Body of pancreas (tissue), 4 donors: ENCODE data around the gene ME3. TPM values are rescaled to one million over a fixed set of nuclear protein-coding genes. Genes with fewer than 3 reads are reported as not detected.
"Not testable (repeated sequence)": the region's sequence is repeated elsewhere in the genome, so short reads cannot be mapped to it uniquely, and the experiment has no call there.

Experiments
- ATAC-seq: fragments of 150-250 bp; one replicate; pipeline ENCODE4 v1.9.1; 2016
- DNase-seq, 4 donors: peaks; one replicate each; pipeline ENCODE4 v3.0.0-alpha.2; 2019
- H3K27ac ChIP-seq, 4 donors: fragments of 200-600 bp; sonication (generic); 1 replicate in 3 of 4; 2 replicates in 1 of 4; pipeline versions ENCODE4 v1.5.1 to v1.6.1; 2016 to 2019; ENCODE audit warnings: mild to moderate bottlenecking in 1 of 4, mixed read lengths in 1 of 4, moderate library complexity in 1 of 4
- H3K27me3 ChIP-seq, 2 donors: fragments of 200-600 bp; sonication (generic); one replicate each; pipeline ENCODE4 v1.6.0; 2016; ENCODE audit warnings: mild to moderate bottlenecking in 1 of 2
- H3K36me3 ChIP-seq, 2 donors: fragments of 200-600 bp; sonication (generic); replicated peaks in 1 of 2; 2 replicates each; pipeline ENCODE4 v1.5.1; 2016; ENCODE audit warnings: low read depth in 2 of 2; ENCODE audit not compliant: insufficient read depth in 1 of 2
- H3K4me1 ChIP-seq: fragments of 200-600 bp; sonication (generic); one replicate; pipeline ENCODE4 v1.6.0; 2016
- H3K4me3 ChIP-seq, 2 donors: fragments of 200-600 bp; sonication (generic); 1 replicate in 1 of 2; 2 replicates in 1 of 2; pipeline ENCODE4 v1.5.1; 2016 to 2019
- H3K9me3 ChIP-seq, 3 donors: fragments of 200-600 bp; sonication (generic); 1 replicate in 2 of 3; 2 replicates in 1 of 3; pipeline ENCODE4 v1.5.1; 2016
- POLR2A ChIP-seq, 3 donors: fragments of 450-650 bp; IDR thresholded peaks; one replicate each; pipeline ENCODE4 v1.6.1; 2016; ENCODE audit warnings: antibody characterized with exemption in 3 of 3, mild to moderate bottlenecking in 2 of 3
- WGBS, 2 donors: methylation state at CpG; one replicate each; pipeline ENCODE4 v1.1.5; 2017; 5-methylcytosine and 5-hydroxymethylcytosine counted together
- intact Hi-C: fragments of 100-400 bp; cut with DNase I; formaldehyde crosslinking; loops from one replicate; pipeline ENCODE4 v1.15.1; 2023
- total RNA-seq, 2 donors: library from RNA; depleted of rRNA; stranded (reverse); fragments of >200 nt; gene quantifications; one replicate each; pipeline ENCODE4 v1.1.0, GENCODE V29; 2016
- TF ChIP-seq, protein P1 (sequence below), 7 experiments: fragments of 450-650 bp in 4 of 7; fragments of 200-600 bp in 3 of 7; sonication (generic) in 3 of 7; IDR thresholded peaks; one replicate each; pipeline ENCODE4 v1.5.1; 2016 to 2019; ENCODE audit warnings: antibody characterized with exemption in 7 of 7

ME3 gene
- total RNA-seq, 2 donors from 2014 or later: 20.8 to 54.7 TPM

DNA sequence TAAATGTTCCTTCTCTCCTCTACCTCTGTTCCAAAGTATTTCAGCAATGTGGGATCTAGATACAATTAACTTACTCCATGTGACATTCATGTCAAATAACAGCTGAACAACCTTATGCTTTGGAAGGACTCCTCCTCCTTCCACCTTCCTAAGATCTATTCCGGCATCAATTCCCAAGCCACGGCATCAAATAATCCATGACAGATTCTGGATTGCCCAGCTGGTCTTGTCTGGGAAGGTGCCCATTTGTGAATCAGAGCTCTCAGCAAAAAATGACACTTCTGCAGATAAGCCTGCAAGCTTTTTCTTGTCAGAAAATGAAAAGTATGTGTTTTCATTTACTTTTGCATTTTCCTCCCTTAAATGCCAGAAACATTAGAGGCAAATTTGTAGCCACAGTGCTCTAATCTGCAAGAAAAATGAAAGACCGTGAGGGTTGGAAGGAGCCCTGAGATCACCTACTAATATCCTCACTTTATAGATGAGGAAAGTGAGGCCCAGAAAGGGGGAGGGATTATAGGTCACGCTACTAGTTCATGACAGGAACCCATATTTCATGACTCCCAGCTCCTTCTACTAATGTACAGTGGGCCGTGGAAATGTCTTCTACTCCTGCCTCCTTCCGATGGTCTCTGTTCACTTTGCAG lies 124.0 kb downstream of the ME3 start:
- H3K9me3 ChIP-seq: no peaks in the 10 kb centered on the region
- no peak overlapping the region for H3K4me3 ChIP-seq
- 56 to 58% methylated on average over 6 of the region's 6 CpGs for WGBS, 2 donors
- no peaks in the 10 kb centered on the region for H3K27me3 ChIP-seq
- H3K36me3 ChIP-seq: no peaks in the 10 kb centered on the region
- ATAC-seq (peak; percentile 15), DNase-seq (no peak)
- TF ChIP-seq POLR2A (IDR thresholded peaks at IDR 0.05): no peak
- TF ChIP-seq, protein P1, sequence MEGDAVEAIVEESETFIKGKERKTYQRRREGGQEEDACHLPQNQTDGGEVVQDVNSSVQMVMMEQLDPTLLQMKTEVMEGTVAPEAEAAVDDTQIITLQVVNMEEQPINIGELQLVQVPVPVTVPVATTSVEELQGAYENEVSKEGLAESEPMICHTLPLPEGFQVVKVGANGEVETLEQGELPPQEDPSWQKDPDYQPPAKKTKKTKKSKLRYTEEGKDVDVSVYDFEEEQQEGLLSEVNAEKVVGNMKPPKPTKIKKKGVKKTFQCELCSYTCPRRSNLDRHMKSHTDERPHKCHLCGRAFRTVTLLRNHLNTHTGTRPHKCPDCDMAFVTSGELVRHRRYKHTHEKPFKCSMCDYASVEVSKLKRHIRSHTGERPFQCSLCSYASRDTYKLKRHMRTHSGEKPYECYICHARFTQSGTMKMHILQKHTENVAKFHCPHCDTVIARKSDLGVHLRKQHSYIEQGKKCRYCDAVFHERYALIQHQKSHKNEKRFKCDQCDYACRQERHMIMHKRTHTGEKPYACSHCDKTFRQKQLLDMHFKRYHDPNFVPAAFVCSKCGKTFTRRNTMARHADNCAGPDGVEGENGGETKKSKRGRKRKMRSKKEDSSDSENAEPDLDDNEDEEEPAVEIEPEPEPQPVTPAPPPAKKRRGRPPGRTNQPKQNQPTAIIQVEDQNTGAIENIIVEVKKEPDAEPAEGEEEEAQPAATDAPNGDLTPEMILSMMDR (IDR thresholded peaks at IDR 0.05): no peak
- intact Hi-C loops: no loop called here
- H3K4me1 ChIP-seq: peaks cover 41% of the 10 kb centered on the region
- peak overlapping the region in 3 of 4 donors; percentile 29 to 73 (median 60) for H3K27ac ChIP-seq

DNA sequence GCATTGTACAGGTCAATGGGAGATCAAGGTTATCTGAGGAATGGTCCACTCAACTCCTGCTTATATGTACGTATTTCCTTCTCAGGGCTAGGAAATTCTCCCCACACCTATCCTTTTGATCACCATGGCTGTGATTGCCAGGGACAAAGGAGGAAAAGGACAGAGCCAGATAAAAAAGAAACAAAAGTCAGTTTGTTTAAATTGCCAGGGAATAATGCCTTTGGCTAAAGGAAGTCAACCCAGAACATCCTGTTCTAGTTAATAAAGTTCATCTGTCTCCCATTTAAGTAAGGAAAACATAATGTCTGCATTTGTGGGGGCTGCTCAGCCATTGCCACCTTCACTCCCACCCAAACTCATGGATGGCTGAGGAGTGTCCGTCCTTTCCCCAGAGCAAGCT lies 124.7 kb downstream of the ME3 start:
- no peak for TF ChIP-seq POLR2A (IDR thresholded peaks at IDR 0.05)
- TF ChIP-seq, protein P1 (IDR thresholded peaks at IDR 0.05): no peak
- no peak overlapping the region for H3K4me3 ChIP-seq
- H3K36me3 ChIP-seq: no peaks in the 10 kb centered on the region
- H3K9me3 ChIP-seq: no peaks in the 10 kb centered on the region
- H3K4me1 ChIP-seq: peaks cover 35% of the 10 kb centered on the region
- no peak for DNase-seq
- H3K27ac ChIP-seq: peak overlapping the region in 3 of 4 donors; percentile 29 to 73 (median 60)
- H3K27me3 ChIP-seq: no peaks in the 10 kb centered on the region
- intact Hi-C loops: no loop called here
- 66 to 68% methylated on average over 2 of the region's 2 CpGs for WGBS, 2 donors
- peak; percentile 33 for ATAC-seq

DNA sequence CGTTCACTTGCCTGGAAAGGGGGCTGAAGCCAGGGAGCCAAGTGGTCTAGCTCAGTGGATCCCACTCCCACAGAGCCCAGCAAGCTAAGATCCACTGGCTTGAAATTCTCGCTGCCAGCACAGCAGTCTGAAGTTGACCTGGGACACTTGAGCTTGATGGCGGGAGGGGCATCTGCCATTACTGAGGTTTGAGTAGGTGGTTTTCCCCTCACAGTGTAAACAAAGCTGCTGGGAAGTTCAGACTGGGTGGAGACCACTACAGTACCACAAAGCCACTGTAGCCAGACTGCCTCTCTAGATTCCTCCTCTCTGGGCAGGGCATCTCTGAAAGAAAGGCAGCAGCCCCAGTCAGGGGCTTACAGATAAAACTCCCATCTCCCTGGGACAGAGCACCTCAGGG lies 131.1 kb downstream of the ME3 start:
- H3K27me3 ChIP-seq, H3K36me3 ChIP-seq, H3K9me3 ChIP-seq, H3K27ac ChIP-seq, H3K4me1 ChIP-seq, DNase-seq, ATAC-seq, H3K4me3 ChIP-seq, intact Hi-C loops: not testable (repeated sequence)
- WGBS, 2 donors: 83 to 92% methylated on average over 2 of the region's 3 CpGs

DNA sequence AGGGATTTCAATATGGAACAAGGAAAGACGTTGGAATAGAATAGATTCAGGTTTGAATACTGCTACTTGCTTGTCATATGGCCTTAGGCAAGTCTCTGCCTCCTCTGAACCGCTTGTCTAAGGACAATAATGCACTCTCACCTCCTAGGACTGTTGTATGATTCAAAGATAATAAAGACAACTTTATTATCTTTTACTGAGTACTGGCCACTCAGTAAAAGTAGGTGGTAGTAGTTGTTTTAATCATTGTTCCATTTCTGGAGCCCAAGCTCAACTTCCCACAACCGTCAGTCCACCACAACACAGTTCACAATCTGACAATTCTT lies 134.2 kb downstream of the ME3 start:
- no peak for DNase-seq
- no peak for TF ChIP-seq POLR2A (IDR thresholded peaks at IDR 0.05)
- TF ChIP-seq, protein P1 (IDR thresholded peaks at IDR 0.05): no peak
- Histone ChIP-seq H3K27me3 (no peaks in the 10 kb centered on the region), H3K27ac (no peak overlapping the region), H3K4me3 (no peak overlapping the region), H3K36me3 (no peaks in the 10 kb centered on the region), H3K4me1 (no peaks in the 10 kb centered on the region), H3K9me3 (no peaks in the 10 kb centered on the region)
- 83 to 89% methylated on average over 3 of the region's 3 CpGs for WGBS, 2 donors
- no peak for ATAC-seq
- intact Hi-C loops: no loop called here

DNA sequence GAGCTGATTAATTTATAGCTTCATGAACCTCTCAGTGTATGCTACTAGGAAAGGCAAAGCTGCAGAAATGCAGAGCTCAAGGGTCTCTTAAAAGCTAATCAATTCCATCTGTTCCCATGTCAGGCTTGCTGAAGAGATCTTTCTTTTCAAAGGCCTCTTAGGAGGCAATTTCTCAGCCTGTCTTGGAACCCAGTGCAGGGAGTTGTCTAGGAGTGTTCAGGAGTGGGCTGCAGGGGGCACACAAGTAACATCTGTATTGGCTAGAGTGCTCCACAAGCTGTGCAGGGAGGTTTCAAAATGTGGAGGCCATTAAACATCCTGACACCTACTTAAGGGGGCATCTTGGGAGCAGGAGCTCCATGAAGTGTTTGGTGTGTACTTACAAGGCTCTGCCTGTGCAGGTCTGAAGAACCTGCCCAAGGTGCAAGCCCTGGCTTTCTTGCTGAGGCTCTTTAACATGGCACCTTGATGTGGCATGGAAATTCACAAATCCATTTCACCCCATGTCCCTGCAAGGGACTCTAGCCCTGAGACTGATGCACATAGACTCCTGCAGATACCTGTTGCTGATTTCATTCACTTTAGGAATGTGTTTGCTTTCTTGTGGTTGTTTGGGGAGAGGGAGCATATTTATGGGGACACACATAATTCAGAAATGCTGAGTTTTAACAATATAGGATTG lies 134.7 kb downstream of the ME3 start:
- no peak for TF ChIP-seq POLR2A (IDR thresholded peaks at IDR 0.05)
- TF ChIP-seq, protein P1 (IDR thresholded peaks at IDR 0.05): no peak
- Histone ChIP-seq H3K27me3 (no peaks in the 10 kb centered on the region), H3K4me3 (no peak overlapping the region), H3K27ac (no peak overlapping the region), H3K4me1 (no peaks in the 10 kb centered on the region), H3K36me3 (no peaks in the 10 kb centered on the region), H3K9me3 (no peaks in the 10 kb centered on the region)
- DNase-seq (no peak), ATAC-seq (no peak)
- intact Hi-C loops: no loop called here
